ENCODE measurements around the gene DUSP1.

- TF ChIP-seq, protein P1, sequence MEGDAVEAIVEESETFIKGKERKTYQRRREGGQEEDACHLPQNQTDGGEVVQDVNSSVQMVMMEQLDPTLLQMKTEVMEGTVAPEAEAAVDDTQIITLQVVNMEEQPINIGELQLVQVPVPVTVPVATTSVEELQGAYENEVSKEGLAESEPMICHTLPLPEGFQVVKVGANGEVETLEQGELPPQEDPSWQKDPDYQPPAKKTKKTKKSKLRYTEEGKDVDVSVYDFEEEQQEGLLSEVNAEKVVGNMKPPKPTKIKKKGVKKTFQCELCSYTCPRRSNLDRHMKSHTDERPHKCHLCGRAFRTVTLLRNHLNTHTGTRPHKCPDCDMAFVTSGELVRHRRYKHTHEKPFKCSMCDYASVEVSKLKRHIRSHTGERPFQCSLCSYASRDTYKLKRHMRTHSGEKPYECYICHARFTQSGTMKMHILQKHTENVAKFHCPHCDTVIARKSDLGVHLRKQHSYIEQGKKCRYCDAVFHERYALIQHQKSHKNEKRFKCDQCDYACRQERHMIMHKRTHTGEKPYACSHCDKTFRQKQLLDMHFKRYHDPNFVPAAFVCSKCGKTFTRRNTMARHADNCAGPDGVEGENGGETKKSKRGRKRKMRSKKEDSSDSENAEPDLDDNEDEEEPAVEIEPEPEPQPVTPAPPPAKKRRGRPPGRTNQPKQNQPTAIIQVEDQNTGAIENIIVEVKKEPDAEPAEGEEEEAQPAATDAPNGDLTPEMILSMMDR (conservative IDR thresholded peaks at IDR 0.05; ENCODE audit: low read length): no peak
- TF ChIP-seq EZH2phosphoT487 (IDR thresholded peaks at IDR 0.05; ENCODE audit: borderline replicate concordance): no peak
Measured at GRCh38 chr5:172805018-172805683, 34.2 kb upstream of the DUSP1 start.
